DND-41 (cell line): ENCODE data around the gene NETO2.

Experiments
- EZH2 ChIP-seq: IDR thresholded peaks from 3 replicates; pipeline ENCODE4 v1.6.1; 2012; ENCODE audit warnings: borderline replicate concordance, low read depth, mild to moderate bottlenecking, moderate library complexity, low read length, inconsistent platforms; ENCODE audit not compliant: severe bottlenecking
- TF ChIP-seq, protein P1 (sequence below): IDR thresholded peaks from 2 replicates; pipeline ENCODE4 v1.5.1; 2012; ENCODE audit warnings: borderline replicate concordance, low read length, moderate library complexity, mild to moderate bottlenecking; ENCODE audit not compliant: poor library complexity, severe bottlenecking; ENCODE audit errors: extremely low read depth

DNA sequence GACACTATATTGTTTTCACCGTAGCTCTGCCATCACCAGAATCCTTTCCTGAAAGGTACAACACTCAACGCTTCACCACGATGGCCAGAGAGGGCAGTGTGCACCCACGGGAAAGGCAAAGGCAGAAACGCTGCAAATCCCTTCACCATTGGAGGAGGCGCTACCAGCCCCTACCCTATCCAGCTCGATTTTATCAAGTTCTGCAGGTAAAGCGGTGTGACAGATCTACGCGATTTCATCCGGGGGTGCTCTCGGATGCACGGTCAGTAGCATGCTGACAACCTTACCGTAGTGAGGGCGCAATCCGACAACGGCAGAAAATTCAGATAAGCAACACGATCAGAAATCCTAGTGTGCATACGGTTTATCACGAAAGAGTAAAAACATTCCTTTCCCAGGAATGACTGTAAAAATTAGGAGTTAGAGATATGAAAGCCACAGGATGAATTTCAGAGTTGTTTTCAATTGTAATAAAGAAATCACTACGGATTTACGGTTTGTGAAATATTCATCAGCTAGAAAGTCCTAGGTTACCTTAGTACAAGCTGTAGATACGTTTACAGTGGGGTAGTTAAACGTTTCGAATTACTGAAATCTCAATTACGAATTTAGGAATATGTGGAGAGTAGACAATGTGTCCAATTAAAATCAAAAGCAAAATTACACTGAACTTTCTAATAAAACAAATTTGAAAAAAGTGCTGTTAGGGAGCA lies 1.8 kb downstream of the NETO2 start:
- TF ChIP-seq, protein P1, sequence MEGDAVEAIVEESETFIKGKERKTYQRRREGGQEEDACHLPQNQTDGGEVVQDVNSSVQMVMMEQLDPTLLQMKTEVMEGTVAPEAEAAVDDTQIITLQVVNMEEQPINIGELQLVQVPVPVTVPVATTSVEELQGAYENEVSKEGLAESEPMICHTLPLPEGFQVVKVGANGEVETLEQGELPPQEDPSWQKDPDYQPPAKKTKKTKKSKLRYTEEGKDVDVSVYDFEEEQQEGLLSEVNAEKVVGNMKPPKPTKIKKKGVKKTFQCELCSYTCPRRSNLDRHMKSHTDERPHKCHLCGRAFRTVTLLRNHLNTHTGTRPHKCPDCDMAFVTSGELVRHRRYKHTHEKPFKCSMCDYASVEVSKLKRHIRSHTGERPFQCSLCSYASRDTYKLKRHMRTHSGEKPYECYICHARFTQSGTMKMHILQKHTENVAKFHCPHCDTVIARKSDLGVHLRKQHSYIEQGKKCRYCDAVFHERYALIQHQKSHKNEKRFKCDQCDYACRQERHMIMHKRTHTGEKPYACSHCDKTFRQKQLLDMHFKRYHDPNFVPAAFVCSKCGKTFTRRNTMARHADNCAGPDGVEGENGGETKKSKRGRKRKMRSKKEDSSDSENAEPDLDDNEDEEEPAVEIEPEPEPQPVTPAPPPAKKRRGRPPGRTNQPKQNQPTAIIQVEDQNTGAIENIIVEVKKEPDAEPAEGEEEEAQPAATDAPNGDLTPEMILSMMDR: peak; percentile 89
- TF ChIP-seq EZH2: no peak
